PFSK-1 (cell line): ENCODE data around the gene LRMDA.

Source experiments
- FOXP2 ChIP-seq: optimal IDR thresholded peaks from 2 replicates; pipeline ENCODE3; 2011; ENCODE audit warnings: borderline replicate concordance, control low read depth, inconsistent platforms; ENCODE audit not compliant: insufficient read depth; ENCODE audit errors: extremely low read length, extremely low read depth
- POLR2AphosphoS5 ChIP-seq: IDR thresholded peaks from 2 replicates; pipeline ENCODE4 v1.6.1; 2012; ENCODE audit warnings: low read depth, mild to moderate bottlenecking, control low read depth, low read length, moderate library complexity
- SIN3A ChIP-seq: IDR thresholded peaks from 2 replicates; pipeline ENCODE4 v1.6.1; 2012; ENCODE audit warnings: mild to moderate bottlenecking, low read length, moderate library complexity, borderline replicate concordance; ENCODE audit not compliant: insufficient read depth
- TAF1 ChIP-seq: IDR thresholded peaks from 2 replicates; pipeline ENCODE4 v1.6.1; 2012; ENCODE audit warnings: low read length, control low read depth, borderline replicate concordance; ENCODE audit not compliant: insufficient read depth
- TF ChIP-seq, protein P1 (sequence below), 2 experiments: IDR thresholded peaks; 2 replicates each; pipeline versions ENCODE4 v1.6.1 to v1.8.0; 2011 to 2012; ENCODE audit warnings: low read depth in 2 of 2, low read length in 2 of 2, control low read depth in 1 of 2, inconsistent platforms in 1 of 2, mild to moderate bottlenecking in 1 of 2, moderate library complexity in 1 of 2; ENCODE audit not compliant: insufficient read depth in 1 of 2

LRMDA gene

DNA sequence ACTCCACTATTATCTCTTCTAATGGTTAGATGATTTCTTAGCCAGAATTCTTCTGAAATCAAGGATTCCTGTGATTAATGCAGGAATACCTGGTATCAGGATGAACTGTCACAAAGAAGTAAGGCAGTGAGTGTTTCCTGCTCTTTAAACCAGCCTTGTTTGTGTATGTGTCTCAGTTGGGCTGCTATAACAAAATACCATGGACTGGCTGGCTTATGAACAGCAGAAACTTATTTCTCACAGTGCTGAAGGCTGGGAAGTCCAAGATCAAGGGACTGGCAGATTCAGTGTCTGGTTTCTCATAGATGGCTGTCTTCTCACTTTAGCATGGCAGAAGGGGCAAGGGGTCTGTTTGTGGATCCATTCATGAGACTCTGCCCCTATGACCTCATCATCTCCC lies 42.7 kb downstream of the LRMDA start:
- TF ChIP-seq POLR2AphosphoS5 (no peak), SIN3A (no peak), TAF1 (no peak), FOXP2 (no peak)
- TF ChIP-seq, protein P1, sequence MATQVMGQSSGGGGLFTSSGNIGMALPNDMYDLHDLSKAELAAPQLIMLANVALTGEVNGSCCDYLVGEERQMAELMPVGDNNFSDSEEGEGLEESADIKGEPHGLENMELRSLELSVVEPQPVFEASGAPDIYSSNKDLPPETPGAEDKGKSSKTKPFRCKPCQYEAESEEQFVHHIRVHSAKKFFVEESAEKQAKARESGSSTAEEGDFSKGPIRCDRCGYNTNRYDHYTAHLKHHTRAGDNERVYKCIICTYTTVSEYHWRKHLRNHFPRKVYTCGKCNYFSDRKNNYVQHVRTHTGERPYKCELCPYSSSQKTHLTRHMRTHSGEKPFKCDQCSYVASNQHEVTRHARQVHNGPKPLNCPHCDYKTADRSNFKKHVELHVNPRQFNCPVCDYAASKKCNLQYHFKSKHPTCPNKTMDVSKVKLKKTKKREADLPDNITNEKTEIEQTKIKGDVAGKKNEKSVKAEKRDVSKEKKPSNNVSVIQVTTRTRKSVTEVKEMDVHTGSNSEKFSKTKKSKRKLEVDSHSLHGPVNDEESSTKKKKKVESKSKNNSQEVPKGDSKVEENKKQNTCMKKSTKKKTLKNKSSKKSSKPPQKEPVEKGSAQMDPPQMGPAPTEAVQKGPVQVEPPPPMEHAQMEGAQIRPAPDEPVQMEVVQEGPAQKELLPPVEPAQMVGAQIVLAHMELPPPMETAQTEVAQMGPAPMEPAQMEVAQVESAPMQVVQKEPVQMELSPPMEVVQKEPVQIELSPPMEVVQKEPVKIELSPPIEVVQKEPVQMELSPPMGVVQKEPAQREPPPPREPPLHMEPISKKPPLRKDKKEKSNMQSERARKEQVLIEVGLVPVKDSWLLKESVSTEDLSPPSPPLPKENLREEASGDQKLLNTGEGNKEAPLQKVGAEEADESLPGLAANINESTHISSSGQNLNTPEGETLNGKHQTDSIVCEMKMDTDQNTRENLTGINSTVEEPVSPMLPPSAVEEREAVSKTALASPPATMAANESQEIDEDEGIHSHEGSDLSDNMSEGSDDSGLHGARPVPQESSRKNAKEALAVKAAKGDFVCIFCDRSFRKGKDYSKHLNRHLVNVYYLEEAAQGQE (IDR thresholded peaks at IDR 0.05; ENCODE audit: insufficient read depth in 1 of 2, low read depth in 2 of 2, low read length in 2 of 2): no peak

DNA sequence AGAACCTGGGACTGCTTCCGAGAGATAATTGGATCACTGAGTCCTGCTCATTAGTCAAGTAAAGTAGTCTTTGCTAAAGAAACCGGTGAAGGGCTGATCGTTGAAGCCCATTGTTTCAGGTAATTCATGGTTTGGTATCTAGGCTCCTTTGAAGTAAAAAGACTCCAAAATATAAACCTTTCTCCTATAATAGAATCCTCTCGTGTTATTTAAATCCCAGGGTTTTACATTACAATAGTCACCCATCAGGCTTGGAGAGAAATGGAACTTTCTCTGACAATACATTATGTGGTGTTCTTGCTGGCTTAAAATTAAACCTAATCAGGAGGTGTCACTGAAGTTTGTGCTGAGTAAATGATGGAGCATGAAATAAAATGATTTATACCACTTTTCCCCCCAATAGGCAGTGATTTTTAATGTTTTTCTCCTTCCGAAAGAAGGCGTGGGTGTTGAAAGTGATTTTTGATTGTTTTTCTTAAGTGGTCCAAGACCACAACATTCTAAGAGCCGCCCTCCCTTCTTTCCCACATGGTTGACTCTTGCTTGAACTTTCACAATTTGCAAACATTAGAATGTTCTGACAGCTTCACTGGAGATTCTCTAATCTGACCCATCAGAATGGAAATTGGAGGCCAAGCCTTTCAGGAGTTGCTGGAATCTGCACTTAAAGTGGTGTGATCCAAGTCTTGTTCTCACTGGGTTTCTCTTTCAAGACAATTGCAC lies 44.2 kb downstream of the LRMDA start:
- TF ChIP-seq FOXP2 (no peak), POLR2AphosphoS5 (no peak), TAF1 (no peak), SIN3A (no peak)
- TF ChIP-seq, protein P1 (IDR thresholded peaks at IDR 0.05; ENCODE audit: insufficient read depth in 1 of 2, low read depth in 2 of 2, low read length in 2 of 2): no peak

DNA sequence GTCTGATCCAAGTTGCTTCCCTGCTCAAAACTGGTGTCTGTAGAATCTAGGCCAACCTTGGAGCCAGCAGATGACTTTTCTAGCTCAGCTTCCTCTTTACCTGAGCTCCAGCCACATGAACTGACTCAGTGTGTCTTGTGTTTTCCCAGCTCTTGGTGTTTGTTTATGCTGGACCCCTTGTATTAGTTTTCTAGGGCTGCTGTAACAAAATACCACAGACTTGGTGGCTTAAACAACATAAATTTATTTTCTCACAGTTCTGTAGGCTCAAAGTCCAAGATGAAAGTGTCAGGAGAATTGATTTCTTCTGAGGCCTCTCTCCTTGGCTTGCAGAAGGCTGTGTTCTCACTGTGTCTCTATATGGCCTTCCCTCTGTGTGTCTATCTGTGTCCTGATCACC lies 45.1 kb downstream of the LRMDA start:
- TF ChIP-seq, protein P1 (IDR thresholded peaks at IDR 0.05; ENCODE audit: insufficient read depth in 1 of 2, low read depth in 2 of 2, low read length in 2 of 2): no peak

DNA sequence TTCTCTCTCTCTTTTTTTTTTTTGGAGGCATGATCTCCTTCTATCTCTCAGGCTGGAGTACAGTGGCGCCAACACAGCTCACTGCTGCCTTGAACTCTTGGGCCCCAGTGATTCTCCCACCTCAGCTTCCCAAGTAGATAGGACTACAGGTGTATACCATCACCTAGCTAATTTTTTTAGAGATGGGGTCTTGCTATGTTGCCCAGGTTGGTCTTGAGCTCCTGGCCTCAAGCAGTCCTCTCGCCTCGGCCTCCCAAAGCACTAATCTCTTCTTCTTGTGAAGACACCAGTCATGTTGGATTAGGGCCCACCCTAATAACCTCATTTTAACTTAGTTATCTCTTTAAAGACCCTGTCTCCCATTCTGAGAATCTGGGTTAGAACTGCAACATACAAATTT lies 45.6 kb downstream of the LRMDA start:
- TF ChIP-seq POLR2AphosphoS5 (no peak), FOXP2 (no peak), TAF1 (no peak), SIN3A (no peak)
- TF ChIP-seq, protein P1 (IDR thresholded peaks at IDR 0.05; ENCODE audit: insufficient read depth in 1 of 2, low read depth in 2 of 2, low read length in 2 of 2): no peak

DNA sequence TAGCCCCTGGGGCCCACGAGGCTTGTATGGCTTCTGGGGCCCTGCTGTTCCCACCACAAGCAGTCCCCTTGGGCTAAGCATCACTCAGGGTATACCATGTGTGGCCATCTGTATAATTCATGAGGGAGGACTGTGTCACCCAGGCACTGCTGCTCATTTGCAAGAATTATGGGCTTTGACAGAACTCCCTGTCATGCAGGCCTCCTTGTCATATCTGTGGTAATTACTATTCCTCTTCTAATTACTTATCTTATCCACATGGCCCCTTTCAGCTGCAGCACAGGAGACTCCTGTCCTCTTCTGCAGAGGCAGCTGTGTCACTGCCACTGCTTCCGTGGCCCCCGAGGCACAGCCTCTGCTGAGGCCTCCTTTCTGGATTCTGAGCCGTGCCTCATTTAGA lies 46.3 kb downstream of the LRMDA start:
- no peak for TF ChIP-seq TAF1
- no peak for TF ChIP-seq FOXP2
- TF ChIP-seq SIN3A: no peak
- TF ChIP-seq, protein P1 (IDR thresholded peaks at IDR 0.05; ENCODE audit: insufficient read depth in 1 of 2, low read depth in 2 of 2, low read length in 2 of 2): no peak
- TF ChIP-seq POLR2AphosphoS5: no peak
